Effector CD4-positive, alpha-beta T cell (primary cell): Measurements from ENCODE around the gene USP40.

Source experiments
- DNase-seq: peaks from one replicate; pipeline ENCODE4 v3.0.0-alpha.2; 2020

The USP40 gene

DNA sequence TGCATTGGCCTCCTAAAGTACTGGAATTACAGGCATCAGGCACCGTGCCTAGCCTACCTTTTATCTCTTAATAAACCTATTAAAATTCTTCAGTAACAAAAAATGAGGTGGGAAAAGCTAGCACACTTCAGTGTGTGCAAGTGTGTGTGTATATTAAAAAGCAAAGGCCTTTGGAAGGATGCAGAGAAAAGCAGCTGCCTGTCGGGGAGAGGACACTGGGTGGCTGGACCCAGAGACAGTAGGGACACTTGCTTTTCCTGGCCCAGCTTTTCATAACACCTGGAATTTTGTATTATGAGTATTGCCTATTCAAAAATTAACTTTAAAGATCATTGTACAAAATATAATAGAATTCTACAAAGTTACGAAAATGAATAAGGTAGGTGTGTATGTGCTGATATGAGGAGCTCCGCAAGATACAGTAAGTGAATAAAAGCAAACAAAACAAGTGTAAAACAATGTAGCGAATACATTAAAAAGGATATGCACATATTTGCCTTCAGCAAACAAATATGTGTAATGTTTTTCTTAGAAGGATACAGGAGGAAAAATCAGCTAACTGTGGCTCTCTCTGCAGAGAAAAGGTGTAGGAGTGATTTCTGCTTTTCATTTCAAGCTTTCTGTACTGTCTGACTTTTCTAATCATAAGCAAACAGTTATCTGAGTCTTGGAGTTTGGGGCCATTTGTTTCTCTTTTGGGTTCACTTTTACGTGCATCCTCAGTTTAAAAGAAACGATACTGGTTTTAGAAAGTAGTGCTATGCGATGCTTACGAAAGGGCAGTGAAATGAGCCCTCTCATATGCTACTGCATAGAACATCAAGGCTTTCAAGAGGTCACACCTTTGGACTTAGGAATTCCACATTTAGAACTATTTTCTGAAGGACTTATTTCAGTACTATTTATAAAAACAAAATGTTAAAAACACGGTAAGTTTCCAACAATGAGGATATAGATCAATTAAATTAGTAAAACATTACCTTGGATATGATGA is 70.8 kb downstream of the USP40 start:
- no peak for DNase-seq

DNA sequence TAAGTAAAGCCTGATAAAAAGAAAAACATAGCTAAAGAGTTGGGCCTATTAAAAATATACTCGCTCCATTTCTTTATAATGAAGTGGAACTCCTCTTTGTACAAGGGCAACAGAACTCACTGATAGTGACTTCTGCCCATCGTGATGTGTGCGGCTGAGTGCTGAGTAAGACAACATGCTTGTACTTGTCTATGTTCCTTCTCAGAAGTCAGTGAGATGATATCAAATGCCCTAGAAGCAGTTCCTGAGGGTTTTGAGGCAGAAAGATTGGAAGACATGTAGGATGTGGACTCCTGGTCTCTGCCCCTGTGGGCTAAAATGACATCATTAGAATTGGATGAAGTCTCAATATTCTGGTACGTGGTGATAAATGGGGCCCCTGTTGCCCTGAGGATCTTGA is 73.8 kb downstream of the USP40 start:
- DNase-seq: no peak

DNA sequence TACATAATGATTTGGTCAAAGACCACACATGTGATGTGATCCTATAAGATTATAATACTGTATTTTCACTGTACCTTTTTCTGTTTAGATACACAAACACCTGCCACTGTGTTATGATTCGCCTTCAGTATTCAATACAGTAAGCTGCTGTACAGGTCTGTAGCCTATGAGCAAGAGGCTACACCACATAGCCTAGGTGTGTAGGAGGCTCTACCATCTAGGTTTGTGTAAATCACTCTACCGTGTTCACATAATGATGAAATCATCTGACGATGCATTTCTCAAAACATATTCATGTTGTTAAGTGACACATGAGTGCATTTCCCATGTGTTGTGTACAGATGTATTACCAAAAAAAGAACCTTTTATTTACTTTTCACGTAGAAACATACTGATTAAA is 74.5 kb downstream of the USP40 start:
- DNase-seq: no peak

DNA sequence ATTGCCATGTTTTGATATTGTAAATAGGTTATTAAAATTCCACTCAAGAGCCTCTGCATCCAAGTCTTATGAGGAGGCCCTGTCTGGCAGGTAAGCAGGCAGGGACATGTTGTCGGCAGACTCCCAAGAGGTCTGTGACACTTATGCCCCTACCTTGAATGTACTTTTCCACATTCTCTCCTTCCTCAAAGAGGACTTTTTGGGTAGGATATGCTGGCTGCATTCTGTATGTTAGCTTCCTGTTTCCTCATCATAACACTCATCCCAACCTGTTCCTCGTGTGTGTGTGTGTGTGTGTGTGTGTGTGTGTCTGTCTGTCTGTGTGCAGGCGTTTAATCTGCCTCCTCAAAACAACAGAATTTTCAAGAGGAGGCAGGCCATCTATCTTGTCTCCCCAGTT is 75.3 kb downstream of the USP40 start:
- DNase-seq: no peak

DNA sequence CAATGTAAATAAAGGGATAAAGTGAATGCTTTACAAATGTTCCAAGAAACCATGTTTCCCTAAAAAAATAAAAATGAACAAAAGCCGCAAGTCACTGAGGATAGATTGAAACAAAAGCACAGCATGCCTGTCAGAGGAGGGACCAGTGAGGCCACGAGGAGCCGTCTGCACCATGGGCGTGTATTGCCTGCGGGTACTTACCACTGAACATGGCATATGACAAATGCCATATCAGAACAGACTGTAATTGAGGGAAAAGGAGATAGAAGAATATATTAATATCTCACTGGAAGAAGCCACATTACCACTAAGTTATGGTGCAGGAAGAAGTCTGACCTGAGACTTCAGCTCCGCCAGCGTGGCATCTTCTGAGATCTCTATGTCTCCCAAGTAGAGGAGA is 75.8 kb downstream of the USP40 start:
- no peak for DNase-seq

DNA sequence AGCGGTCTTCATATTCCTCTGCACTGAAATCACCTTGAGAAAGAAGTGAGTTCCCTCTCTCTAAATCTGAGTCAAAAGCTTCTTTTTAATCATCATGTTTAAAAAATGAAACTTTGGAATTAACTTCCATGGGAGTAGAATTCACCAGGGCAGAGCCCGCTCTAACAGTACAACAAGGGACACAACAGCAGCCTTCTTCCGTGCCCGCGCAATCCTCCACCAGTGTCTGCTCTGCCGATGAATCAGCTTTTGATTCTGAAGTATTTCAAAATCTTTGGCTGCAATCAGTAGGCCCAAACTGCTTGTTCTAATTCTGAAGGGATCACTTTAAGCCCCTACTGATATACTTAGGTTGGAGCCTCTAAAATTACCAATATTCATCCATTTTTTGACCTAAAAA is 76.9 kb downstream of the USP40 start:
- DNase-seq: no peak

DNA sequence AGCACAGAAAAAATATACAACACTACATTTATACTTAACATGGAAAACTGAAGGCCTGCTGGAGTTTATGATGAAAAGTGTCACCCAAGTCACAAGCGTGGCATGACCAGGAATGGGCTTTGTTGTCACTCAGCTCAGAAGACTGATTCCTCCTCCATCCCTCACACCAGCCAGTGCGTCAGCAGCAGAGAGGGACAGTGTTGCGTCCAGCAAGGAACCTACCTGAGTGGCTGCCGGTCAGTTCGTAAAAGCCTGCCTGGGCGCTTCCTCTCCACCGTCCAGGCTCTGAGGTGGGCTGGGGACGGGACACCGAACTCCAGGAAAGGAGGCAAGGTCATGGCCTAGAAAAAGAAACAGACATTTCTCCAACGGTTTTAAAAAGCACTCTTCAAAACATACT is 77.4 kb downstream of the USP40 start:
- DNase-seq: no peak

DNA sequence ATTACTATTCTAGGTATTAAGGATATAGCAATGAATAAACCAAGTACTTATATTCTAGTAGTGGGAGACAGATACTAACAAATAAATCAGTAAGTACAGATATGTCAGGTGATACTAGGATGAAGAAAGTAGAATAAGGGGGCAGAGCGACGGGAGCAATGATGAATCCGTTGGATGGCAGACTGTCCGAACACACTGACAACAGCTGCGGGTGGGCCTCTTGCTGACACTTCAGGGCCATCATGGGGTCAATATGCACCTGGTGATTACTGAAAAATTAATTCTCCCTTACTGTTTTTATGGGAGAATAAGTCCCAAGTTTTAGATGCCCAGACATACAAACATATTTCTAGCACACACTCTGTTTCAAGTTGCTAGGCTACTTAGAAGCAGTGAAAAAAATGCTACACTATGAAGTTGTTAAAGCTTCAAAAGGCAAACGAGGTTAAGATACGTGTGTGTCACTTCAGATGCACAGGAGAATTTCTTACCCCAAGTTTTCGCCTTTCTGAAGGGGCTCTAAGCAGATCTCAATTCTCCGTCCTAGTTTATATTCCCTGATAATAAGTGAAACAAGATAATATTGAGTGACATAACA is 78.7 kb downstream of the USP40 start:
- DNase-seq: no peak

DNA sequence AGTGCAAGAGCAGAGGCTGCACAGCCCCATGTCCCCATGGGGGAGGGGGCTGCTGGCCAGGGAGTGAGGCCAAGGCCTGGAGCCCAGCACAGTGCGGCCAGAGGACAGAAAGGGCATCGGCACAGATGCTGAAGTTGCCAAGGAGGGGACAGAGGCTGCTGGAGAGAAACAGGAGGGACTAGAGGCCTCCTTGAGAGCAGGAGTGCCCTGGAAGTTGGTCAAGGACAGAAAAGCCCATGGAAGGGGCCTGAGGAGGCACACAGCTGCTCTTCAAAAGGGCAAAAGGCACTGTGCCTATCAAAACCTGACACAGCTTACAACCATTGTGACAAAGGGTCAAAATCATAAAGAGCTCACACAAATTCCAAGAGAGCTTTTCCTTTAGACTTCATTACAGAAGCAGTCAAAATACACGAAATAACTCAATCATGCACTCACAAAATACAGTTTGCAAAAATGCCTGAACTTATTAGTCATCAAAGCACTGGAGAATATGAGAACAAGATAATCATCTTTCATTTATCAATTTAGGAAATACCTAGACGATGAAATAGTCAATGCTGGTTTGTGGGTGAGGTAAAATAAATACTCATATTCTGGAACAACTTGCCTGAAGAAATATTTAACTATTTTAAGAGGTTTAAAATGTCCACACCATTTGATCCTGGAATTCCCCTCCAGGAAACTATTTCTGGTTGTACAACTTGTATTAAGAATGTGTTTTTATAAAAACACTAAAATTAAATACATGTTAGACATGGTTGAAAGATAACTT is 79.6 kb downstream of the USP40 start:
- DNase-seq: no peak

DNA sequence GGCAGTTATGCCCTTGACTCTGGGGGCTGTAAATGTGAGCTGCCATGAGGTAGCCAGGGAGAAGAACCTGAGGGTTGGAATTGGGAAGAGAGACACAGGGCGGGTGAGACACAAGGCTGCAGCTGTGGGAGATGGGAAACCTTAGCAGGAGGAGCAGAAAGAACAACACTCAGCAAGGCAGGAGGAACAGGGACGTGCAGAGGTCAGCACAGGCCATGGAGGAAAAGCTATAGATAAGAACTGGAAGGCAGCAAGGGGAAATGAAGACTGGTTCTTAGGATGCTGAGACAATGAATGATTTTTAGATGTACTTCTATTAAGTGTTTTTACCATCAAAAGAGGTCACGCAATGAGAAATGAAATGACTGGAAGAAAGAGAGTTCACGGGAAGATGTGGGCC is 80.2 kb downstream of the USP40 start:
- DNase-seq: no peak

DNA sequence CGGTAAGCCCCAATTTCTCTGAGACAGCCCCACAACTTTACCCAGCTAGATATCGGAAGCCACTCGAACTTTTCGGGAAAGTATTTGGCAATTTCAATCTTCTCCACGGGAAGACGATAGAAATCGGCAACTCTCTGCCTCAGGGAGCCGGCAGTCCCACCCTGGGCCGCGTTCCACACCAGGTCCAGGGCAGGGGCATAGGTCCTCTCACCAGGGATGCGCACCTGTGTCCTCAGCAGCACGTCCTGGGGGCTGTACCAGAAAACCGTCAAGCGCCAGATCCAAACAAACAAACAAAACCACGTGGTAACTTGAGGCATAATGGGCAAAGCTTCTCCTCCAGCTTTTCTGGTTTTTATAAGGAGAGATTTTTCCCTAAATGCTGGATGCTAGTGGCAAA is 80.9 kb downstream of the USP40 start:
- no peak for DNase-seq

DNA sequence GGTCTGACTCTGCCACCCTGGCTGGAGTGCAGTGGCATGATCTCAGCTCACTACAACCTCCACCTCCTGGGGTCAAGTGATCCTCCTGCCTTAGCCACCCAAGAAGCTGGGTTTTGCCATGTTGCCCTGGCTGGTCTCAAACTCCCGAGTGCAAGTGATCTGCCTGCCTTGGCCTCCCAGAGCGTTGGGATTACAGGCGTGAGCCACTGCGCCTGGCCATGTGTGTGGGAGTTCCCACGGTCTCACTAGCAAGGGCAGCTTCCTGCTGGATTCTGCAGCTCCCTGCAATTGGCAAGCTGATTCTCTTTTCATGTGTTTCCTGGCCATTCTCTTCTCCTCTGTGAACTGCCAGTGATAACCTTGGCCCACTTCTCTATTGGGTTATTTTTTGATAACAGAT is 84.0 kb downstream of the USP40 start:
- DNase-seq: no peak

DNA sequence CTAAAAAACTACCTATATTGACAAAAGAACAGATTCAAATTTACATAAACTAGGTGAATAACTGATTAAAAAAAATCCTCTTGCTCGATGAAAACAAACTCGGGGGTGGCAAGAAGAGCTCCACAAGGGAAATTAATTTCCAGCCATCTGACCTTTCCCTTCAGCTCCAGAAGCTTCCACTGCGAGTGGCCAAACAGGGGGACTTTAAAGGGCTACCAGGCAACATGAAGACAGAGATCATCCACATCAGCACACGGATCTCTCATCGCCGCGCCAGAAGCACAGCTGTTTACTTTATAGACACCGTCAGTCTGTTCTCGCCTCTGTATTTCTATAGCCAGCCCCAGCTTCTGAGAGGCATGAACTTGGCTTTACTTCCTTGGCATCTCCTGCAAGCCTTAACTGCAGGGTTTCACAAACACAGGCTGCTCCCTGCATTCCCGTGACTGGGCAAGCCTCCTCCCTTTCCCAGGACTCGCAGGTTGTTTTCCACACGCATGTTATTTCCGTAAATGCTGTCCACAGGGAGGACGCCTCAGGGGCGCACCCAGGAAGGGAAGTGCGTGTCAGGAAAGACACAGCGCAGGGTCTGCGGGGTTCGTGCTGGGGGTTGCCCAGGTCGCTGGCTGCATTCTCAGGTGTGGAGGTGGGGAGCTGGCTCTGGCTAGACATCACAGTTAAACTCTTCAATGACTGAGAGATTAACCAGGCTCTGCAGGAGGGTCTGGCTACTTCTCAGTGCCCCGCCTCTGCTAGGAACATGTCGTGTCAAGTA is 85.0 kb downstream of the USP40 start:
- DNase-seq: no peak

DNA sequence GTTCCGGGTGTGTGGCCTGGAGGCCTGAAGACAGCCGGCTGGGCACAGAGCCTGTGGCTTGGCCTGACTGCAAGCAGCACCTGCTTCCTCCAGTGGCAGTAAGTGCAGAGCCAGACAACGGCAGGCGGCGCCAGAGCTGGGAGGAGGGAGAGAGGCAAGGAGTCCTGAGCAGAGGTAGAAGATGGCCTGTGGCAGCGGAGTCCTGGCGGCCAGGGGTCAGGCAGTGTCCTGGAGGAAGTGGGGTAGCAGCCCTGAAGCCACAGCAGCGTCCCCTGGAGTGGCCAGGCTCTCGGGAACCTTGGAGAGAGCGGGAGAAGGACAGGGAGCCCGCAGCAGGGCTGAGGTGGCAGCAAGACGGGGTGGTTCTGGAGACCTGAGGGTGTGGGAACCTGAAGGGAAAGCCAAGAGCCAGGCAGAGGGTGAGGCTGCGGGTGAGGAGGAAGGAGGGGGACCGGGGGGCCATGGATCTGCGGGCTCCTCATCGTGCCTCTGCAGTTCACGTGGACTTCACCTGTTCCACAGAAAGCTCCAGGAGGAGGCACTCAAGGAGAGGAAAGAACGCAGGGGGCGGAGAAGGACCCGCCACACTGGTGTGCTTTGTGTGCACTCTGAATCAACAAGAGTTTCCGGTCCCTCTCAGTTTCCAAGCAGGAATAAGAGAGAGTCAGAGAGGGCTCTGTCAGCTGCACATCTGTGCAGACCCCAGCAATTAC is 85.9 kb downstream of the USP40 start:
- no peak for DNase-seq

DNA sequence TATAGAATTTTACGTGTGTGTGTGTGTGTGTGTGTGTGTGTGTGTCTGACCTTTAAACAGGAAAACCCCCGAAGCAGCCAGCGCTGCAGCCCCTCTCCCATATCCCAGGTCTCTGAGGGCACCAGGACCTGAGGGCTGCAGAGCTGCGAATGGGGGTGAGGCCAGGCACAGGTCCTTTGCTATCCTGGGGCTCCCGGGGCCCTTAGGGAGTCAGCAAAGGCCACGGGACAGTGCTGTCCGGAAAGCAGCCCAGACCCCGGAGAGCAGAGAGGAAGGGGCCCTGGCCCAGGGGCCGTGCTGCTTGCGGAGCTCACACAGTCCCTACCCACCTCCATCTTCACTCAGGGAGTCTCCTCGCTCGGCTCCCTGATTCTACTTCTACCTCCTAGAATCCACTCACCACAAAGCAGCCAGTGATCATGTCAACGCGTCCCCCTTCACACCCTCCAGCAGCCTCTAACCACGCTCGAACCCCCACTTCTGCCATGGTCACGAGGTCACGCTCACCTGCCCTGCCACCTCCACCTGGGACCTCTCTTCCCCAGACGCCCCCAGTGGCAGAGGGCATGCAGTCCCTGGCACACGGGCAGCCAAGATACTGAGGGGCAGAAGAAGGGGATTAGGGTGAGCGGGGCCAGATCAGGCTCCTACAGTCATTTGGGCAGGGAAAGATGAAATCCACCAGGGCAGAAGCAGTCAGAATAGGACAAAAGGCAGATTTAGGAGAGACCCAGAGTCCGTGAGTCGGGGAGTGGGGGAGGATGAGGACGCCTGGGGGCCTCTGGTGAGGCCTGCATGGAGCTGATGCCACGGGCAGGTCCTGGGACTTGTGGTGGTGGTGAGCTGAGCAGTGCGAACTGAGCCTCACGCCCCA is 86.7 kb downstream of the USP40 start:
- no peak for DNase-seq

DNA sequence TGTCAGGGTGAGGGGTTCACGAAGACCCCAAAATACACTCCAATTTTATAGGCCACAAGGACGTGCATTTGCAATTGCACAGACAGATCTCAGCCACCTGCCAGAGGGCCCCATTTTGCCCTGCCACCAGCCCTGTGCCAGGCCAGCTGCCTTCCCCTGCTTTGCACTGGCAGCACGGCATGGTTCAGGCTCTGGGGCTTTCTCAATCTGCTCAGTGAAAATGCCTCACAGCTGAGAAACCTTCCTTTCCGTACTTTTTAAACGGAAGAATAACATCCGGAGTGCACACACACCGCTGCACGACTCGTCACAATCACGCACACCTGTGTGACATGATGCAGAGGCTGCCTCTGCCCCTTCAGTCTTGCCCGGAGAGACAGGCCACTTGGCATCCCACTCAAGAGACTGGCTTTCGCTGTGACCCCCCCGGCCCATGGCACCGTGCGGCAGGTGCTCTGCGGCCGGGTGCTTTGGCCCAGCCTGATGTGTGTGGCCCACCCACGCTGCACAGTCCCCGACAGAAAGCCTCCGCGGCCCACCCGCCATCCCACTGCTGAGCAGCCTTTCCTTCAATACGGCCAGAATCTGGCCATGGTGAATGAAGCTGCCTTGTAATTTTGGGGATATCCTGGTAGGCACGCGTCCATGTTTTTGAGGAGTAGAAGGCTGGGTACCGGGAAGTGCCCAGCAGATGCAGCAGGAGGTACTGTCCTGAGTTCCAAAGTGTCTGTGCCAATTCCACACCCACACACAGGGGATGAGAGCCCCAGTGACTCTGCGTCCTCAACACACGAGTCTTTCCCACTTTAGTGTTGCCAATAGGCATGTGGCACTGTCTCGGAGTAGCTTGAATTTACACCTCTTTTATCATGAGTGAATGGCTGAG is 88.8 kb downstream of the USP40 start:
- no peak for DNase-seq

DNA sequence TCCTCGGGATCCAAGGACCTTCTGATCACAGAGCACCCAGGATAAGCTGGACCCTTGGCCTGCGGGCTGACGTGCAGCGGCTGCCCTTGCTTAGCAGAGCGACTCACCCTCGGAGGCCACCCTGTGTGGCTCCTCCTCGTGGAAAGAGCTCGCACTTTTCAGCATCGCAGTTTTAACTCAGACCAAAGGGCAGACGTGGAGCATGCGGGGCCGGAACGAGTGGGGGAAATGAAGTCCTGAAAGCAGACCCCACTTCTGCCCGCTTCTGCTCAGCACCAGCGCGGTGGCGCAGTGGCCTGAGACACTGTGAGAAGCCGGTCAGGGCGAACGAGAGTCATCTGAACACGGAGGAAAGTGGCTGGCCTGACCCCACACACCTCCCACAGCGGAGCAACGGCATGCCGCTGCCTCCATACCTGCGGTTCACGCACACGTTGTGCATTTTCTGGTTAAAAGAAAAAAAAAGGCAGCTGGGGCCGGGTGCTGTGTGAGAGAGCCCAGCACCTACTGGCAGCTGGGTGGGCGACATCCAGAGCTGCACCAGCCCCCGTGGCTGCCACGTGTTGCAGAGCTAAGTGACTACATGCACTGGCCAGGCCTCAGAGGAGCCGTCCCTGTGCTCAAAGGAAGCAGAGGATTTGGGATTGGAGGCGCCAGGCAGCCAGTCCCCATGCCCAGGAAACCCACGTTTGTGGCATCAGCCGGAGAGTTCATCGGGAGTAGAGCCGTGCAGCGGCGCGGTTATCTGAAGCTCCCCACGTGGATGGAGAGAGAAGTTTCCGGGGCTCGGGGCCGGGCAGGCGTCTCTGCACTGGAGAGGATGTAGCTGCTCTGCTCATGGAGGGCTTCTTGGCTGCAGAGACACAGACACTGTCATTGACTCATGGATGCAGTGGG is 89.7 kb downstream of the USP40 start:
- no peak for DNase-seq

DNA sequence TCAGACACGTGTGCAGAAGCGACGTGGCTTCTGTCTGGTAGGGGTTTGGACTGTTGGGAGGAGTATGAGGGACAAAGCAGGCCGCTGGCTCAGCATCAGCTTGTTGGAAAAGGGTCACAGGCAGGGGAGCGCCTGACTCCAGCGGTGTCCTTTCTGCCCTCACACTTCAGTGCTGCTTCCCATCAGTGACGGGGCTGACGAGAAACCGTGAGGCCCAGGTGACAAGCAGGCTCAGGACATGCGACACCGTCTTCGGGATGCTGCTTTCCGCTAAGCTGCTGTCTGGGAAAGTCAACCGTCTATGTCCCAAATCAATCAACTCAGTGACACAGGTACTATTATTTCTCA is 90.5 kb downstream of the USP40 start:
- no peak for DNase-seq
